C4-2B (cell line): ENCODE measurements around the gene PHF24.
A peak's percentile ranks its signal among the peaks of the same experiment; 100 is the strongest.

Experiments
- H3K27ac ChIP-seq: fragments of 450-650 bp; 2 replicates; pipeline ENCODE4 v1.5.1; 2017
- ZFX ChIP-seq: fragments of 450-650 bp; IDR thresholded peaks from 2 replicates; pipeline ENCODE4 v1.6.1; 2017
- TF ChIP-seq, protein P1 (sequence below): fragments of 450-650 bp; conservative IDR thresholded peaks from 2 replicates; pipeline ENCODE4 v1.5.1; 2017; ENCODE audit warnings: mild to moderate bottlenecking

Gene PHF24

DNA sequence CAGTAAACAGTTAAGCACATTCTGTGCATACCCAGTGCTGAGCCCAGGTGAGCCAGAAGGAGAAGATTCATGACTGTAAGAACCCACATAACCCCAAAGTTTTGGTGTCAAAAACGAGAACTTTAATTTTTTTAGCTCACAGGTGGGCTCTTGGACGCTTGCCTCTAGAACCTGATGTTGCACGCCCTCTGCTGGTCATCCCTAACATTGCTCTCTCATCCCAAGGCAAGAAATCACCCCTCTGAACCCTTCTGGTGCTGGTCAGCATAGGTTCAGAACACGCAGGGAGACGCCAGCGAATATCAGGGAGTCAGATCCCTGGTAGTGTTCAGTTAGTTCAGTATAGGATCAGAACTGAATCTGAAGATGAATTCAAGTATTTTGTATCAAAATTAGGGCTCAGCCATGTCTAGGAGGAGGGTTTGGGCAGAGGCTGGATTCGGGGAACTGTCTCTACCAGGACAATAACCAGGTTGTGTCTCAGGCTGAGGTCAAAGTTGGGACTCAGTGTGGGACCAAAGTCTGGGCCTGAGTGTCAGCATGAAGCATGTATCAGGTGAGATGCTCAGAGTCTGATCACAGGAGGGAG is 27.3 kb downstream of the PHF24 start:
- no peak overlapping the region for H3K27ac ChIP-seq
- TF ChIP-seq, protein P1, sequence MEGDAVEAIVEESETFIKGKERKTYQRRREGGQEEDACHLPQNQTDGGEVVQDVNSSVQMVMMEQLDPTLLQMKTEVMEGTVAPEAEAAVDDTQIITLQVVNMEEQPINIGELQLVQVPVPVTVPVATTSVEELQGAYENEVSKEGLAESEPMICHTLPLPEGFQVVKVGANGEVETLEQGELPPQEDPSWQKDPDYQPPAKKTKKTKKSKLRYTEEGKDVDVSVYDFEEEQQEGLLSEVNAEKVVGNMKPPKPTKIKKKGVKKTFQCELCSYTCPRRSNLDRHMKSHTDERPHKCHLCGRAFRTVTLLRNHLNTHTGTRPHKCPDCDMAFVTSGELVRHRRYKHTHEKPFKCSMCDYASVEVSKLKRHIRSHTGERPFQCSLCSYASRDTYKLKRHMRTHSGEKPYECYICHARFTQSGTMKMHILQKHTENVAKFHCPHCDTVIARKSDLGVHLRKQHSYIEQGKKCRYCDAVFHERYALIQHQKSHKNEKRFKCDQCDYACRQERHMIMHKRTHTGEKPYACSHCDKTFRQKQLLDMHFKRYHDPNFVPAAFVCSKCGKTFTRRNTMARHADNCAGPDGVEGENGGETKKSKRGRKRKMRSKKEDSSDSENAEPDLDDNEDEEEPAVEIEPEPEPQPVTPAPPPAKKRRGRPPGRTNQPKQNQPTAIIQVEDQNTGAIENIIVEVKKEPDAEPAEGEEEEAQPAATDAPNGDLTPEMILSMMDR = peak; percentile 86
- no peak for TF ChIP-seq ZFX

DNA sequence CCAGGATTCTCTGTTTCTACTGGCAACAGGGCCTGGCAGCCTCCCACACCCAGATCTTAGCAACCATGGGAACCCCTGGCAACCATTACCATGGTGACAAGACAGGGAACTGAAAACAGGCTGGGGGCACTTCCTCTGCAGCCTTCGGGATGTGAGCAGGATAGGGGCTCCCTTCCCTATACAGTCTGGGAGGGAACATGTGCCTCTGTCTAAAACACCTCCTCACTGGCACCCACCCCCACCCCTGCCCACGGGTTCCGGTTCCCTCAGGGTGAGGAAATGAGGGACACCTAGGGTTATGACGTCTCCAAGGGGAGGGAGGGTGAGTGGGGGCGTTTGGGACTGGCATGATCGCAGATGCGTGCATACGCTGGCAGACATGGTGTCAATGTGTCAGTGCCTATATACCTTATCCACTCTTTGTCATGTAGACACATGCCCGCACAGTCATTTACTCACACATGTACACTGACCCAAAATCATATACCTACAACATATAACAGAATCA is 28.5 kb downstream of the PHF24 start:
- TF ChIP-seq, protein P1 = no peak
- TF ChIP-seq ZFX = no peak

DNA sequence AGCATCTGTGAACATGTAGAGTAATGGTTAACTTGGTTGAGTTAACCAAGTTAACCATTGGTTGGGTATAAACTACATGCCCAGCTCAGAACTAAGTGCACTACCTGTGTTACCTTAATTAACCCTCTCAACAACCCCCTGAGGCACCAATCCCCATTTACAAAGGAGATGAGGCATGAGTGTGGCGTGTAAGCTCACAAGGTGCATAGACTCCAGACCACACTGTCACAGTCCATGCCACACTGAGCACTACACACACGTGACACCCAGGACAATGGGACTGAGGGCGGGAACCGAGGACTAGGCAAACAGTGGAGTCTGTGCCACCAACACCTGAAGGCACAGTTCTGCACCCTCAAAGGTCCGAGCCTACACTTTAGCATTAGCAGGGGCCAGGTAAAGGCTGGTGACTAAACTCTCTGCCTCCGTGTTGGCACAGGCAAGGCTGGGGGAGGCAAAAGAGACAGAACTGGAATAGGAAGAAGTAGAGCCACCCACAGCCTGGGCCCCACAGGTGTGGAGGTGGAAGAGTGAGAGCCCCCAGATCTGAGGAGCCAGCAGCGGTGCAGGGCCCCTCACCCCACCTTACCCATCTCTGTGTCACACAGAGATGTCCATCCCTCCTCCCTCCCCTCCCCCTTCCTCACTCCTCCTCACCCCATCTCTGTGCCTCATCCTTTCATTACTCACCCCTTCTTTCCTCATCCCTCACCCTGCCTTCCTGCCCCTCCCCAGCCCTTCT is 29.2 kb downstream of the PHF24 start:
- H3K27ac ChIP-seq = no peak overlapping the region
- TF ChIP-seq, protein P1 = no peak
- no peak for TF ChIP-seq ZFX

More for the DNA sequence above, 28.5 kb downstream of the PHF24 start:
- H3K27ac ChIP-seq = no peak overlapping the region

DNA sequence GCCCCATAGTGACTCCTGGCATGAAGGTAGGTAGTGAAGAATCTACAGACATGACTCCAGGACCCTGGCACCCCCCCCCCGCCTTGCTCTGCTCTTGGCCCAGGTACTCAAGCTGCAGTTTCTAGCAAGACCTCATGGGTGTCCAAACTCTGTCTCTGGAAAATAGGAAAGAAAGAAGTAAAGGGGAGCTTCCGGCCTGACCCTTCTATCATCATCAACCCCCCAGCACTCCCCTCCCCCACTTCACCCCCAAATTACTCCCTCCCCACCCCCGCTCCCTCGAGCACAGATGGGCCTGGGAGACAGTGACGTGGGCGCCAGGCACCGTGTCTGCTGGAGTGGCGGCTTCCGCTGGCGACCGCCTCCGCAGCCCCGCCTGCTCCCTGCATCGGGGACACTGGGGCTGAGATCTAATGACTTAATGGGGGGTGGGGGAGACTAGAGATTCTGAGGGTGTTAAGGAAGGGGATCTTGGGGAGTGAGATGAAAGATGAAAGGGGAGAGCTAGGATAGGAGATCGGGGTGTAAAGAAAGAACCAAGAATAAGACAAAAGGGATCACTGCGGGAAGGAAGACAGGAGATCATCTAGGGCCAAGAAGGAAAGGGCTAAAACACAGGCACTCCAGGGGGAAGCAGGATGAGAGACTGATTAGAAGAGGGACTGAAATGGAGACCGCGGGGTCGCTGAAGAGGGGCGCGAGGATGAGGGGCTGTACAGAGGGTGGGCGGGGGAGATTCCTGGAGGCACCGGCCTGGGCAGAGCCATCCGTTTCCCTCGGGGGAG is 30.3 kb downstream of the PHF24 start:
- TF ChIP-seq ZFX = no peak
- TF ChIP-seq, protein P1 = no peak
- peak overlapping the region; percentile 70 for H3K27ac ChIP-seq

DNA sequence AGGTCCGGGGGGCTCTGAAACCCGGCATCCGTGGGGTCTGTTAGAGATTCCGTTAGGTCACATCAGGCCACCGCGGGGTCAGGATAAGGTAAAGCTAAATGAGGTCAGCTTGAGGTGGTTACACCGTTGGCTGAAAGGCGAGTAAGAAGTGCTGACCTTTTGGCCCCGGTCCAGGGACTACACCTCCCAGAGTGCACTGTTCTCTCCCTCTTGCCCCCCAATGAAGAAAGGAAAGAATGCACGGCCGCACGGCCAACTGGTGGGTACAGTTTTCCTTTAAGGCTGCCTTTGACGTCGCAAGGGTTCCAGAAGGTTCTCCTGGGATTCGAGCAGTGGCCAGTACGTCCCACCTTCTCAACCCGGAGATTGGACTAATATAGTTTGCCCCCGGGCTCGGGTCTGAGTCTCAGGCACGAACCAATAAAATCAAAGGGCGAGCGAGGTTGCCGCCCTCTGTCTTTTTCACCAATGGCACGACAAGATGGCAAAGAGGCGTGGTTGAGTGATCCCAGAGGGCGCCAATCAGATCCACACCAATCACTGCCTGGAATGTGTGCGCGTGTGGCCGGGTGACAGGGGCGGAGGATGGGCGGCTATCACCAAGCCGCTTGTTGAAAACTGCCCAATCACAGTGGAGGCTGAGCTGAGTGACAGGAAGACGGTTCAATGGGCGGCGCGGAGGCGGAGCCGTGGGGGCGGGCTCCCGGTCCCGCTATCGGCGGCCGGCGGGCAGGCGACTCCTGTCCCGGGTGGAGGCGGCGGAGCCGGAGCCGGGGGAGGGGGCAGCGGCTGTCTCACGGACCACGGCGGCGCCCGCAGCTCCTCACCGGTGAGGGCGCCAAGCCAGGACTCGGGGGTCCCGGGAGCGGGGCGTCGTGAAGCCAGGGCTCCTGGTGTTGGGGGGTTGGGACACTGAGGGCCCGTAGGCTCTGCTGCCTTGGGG is 31.2 kb downstream of the PHF24 start, which contains the start of gene DNAJB5:
DNAJB5 (plus strand) TSS at position 743 of the 943 bp plus-strand sequence. CDS start 886 bp downstream, outside the sequence.
- peak within 1 kb of the TSS; percentile 70 for H3K27ac ChIP-seq
- TF ChIP-seq ZFX = no peak
- TF ChIP-seq, protein P1 = no peak

DNA sequence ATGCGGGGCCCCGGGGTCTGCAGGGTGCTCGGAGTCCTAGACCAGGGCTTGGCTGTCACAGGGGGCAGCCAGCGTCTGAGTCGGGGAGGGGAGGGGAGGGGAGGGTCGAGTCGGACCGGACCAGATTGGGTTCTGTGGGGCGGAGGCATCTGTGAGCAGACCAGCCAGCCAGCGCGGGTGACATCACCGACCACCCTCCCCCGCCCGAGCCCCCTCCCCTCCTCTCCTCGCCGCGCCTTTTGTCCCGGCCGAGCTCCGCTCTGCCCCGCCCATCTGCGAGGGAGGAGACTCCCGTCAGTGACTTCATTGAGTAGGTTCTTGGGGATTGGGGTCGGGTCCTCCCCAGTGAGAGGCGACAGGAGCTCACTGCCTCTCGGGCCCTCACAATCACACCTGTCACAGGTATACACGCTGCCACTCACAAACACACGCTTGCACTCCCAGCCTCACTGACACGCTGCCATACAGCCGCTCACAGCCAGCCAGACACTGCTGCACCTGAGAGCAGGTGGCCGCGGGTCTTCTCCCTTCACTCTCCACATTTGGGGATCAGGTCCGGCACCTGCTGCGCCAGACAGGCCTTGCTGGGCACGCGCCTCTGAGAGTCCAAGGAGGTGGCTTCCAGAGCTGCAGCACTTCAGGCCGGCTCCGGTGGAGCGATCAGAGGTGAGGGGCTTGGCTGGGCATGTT is 32.0 kb downstream of the PHF24 start:
- H3K27ac ChIP-seq = peak overlapping the region; percentile 70
- no peak for TF ChIP-seq ZFX
- TF ChIP-seq, protein P1 = no peak
